ENCODE results near the gene PEPD.

GRCh38 chr19:33358408-33358807, 163.2 kb downstream of the PEPD start:
- TF ChIP-seq POLR2AphosphoS5 (IDR thresholded peaks at IDR 0.05; ENCODE audit: low read depth) (no peak), CTCF (IDR thresholded peaks at IDR 0.05; ENCODE audit: insufficient read depth, low read length) (no peak), REST (IDR thresholded peaks at IDR 0.05; ENCODE audit: insufficient replicate concordance, low read depth) (no peak), GABPA (IDR thresholded peaks at IDR 0.05; ENCODE audit: low read depth) (no peak)

Data from HL-60 (cell line).